ENCODE data around the gene LEUTX.

The LEUTX gene

DNA sequence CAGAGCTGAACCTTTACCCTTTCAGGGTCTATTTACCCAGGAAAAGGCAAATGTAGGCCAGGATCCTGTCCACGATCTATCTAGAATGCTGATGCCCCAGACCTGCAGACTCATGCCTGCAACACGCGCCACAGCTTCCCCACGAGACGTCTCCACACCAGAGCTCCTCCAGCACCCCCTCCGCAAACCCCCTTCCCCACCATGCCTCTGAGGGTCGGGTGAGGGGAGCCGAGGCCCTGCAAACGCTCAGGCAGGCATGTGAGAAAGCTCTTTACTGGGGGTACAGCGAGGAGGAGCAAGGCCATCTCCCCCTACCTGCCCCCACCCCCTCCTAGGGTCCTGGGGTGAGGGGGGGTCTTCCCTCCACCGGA, 46.4 kb downstream of the LEUTX start:
- no peak for DNase-seq

DNA sequence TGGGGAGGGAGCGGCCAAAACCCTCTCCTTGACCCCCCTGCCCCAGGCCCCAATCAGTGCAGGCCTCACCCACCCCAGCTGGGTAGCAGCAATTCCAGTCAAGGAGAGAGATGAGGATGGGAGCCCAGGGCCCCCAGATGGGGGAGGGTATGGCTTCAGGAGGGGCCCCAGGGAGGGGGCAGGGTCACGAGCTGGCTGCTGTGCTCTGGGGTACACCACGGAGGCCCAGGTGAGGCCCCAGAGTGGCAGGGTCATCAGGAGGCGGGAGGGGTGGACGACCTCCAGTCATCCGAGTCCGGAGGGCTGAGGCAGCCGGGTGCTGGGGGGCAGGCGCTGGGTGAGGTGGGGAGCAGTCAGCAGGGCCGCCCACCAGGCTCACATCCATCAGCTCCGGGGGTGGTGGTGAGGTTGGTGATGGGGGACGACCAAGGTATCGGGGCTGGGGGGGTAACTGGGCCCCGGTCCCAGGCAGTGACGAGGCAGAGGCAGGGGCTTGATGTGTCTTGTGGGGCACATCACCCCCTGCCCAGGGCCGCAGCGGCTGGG, 47.0 kb downstream of the LEUTX start:
- DNase-seq, result no peak

DNA sequence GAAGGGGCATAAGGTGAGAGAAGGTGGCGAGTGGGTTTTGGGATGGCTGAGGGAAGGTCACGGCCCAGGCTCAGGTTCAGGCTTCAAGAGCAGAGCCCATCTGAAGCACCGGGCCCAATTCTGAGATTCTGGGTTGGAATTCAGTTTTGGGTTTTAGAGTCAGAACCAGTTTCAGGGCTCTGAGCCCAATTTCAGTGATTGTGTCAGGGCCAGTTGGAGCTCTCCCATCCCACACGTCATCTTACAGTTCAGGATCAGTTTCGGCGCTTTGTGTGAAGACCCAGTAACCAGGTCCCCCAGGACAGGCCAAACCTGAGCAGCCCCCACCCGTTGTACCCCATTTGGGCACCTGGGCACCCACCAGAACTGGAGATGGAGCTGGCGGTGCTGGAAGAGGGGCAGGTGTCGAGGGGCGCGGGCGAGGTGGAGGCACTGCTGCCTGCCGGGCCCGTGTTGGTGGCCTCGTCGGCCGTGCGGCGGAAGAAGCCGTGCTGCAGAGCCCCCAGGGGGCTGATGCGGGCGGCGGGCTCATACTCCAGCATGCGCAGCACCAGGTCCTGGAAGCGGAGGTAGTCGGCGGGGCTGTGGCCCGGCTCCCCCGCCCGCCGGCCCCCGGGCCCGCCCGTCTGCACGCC, 47.8 kb downstream of the LEUTX start:
- DNase-seq, result no peak

DNA sequence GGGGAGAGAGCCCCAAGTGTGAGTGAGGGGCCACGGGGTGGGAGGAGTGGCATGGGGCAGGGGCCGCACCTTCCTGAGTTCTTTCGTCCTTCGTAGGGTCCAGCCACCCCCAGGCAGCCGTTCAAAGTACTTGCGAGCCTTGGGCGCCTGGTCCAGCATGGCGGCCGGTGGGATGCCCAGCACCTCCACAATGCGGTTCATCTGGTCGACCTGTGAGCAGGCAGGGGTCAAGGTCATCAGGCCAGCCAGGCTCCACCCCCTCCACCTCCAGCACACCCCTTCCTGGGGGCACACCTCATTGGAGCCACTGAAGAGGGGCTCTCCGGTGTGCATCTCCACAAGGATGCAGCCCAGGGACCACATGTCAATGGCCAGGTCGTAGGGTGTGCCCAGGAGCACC, 48.6 kb downstream of the LEUTX start:
- no peak for DNase-seq

DNA sequence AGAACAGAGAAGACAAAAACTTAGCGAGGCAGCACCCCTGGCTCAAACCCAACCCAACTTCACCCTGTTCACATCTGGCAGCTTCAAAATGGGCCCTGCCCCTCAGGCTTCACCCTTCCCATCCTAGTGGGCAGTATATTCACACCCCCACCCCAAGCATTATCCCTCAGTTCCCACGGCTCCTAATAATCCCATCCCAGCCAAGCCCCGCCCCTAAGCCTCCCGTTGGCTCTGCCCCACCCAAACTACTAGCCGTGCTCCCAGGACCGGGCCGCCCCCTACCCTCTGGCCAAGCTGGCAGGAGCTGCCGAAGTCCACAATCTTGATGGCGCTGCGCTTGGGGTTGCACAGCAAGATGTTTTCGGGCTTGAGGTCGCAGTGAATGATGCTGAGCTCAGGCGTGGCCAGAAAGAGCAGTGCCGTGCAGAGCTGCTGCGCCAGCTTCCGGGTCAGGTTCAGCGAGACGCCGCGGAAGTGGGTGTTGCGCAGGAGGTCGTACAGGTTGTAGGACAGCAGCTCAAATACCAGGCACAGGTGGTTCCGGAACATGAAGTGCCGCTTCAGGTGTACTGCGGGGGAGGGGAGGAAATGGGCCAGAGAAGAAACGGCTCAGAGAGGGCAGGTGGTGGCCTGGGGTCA, 49.5 kb downstream of the LEUTX start:
- DNase-seq, result peak; percentile 51

DNA sequence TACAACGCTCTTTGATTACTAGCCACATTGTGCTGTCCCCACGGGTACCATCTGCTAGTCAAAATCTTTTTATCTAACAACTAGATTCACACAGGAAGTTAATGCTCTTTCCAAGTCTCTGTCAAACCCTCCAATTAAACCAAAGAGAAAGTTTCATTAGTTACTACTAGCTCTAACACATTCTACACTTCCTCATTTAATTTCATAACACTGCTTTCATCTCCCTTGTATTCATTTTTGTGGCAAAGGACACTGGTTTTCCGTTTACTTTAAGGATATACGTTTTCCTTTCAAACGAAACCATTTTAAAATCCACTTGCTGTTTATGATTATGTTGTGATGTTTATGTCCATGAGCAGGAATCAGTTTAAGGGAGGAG, 50.0 kb downstream of the LEUTX start:
- no peak for DNase-seq

DNA sequence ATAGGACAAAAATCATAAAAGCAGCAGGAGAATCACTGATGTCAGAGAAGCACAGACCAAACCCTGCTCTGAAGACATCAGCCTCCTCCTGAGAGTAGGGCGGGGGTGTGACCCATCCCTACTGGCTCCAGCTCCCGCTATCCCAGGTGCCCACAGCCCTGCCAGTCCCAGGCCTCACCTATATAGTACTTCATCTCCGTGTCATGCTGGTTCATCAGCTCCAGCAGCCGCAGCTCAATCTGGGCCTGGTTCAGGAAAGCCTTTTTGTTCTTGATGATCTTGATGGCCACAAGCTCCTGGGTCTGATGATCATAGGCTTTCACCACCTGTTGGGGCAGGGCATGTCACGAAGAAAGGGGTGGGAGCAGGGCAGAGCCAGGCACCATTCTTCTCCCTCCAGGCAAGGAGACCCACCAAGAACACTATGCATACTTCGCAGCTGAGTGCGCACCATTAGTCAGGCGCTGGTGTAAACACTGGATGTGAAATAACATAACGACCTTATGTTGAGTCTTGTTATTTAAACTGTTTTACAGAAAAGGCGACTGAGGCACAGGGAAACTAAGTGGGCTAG, 51.1 kb downstream of the LEUTX start:
- no peak for DNase-seq

DNA sequence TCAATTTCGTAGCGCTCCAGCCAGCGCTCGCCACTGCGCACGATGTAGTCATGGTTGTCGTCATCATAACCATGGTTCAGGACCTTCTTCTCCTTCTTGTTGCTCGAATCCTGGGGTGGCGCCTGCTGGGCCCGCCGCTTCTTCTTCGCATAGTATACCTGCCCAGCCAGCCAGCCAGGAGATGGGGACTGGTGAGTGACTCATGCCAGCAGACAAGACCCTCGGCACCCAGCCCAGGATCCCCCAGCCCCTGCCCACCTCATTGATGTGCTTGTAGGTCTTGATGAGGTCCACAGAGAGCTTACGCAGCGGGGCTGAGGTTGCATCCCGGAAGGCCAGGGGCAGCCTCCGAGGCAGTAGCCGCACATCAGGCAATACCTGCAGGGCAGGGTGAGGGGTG, 51.8 kb downstream of the LEUTX start:
- DNase-seq, result no peak

DNA sequence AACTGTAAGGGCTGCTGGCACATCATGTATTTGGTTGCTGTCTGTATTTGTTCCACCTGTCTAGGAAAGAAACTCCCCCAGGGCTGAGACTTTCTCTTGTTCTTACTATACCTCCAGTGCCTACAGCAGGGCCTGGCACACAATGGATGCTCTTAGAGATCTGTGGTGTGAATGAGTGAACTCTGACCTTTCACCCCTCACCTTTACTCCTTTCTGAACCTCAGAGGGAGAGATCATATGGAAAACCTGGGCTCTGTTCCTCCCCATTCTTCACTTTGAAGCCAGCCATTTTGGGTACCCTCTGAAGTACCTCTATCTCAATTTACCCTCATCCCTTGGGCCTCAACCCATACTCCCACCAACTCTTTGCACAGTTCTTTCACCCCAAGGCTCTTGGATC, 52.2 kb downstream of the LEUTX start:
- no peak for DNase-seq

DNA sequence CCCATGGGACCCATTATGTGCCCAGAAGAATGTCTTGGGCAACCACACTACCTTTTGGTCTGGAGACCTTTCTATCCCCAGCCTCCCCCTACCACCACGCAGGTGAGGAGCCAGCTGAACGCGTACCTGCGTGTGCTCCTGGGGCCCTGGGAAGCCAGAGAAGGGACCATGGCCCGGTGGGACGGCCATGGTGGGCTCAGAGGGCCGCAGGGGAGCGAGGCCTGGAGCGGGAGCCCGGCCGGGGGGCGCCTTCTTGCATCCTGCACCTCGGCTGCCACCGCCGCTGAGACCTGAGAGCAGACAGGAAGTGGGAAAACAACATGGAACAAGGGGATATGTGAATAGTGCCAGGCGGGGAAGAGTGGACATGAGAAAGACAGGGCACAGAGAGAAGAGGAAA, 53.0 kb downstream of the LEUTX start:
- DNase-seq, result no peak

DNA sequence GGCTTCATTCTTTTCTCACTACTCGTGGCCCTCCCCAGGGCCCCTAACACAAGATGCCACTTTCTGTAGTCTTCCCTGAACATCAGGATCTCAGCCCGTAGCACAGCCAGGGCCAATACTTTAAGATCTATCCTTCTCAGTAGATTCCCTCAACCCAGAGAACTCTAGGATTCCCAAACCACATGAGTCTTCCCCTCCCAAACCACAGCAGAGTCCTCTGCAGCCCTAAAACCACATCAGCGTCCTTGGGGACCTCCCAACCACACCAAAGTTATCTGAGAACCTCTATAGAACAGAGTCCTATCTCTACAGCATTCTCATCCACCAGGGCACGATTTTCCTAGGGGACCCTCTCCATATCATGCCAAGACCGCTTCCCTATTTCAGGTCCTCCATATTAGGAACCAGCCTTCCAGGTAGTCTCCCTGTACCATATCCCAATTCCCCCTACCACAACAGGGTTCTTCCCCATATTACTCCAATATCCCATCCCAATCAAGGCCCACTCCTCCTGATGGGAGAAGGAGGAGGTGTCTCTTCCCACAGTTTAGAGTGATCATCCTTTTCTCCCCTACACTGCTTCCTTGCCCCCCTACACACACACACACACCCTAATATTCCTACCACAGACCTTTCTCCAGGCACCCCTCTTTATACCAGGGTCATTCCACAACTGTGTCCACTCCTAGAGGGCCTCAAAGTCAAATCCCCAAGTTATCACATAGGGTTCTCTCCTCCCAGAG, 53.9 kb downstream of the LEUTX start:
- peak; percentile 33 for DNase-seq

DNA sequence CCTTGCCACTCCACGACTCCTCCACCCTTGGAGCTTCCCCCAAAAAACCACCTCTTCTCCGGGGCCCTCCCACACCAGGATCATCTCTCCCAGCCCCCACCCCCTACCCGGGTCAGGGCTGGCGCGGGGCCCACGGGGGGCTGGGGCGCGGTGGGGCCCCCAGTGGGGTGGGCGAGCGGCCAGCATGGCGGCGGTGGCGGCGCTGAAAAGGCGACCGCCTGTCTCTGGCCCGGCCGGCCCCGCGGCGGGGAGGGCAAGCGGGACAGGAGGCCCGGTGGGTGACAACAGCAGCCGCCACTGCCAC, 54.5 kb downstream of the LEUTX start:
- no peak for DNase-seq

DNA sequence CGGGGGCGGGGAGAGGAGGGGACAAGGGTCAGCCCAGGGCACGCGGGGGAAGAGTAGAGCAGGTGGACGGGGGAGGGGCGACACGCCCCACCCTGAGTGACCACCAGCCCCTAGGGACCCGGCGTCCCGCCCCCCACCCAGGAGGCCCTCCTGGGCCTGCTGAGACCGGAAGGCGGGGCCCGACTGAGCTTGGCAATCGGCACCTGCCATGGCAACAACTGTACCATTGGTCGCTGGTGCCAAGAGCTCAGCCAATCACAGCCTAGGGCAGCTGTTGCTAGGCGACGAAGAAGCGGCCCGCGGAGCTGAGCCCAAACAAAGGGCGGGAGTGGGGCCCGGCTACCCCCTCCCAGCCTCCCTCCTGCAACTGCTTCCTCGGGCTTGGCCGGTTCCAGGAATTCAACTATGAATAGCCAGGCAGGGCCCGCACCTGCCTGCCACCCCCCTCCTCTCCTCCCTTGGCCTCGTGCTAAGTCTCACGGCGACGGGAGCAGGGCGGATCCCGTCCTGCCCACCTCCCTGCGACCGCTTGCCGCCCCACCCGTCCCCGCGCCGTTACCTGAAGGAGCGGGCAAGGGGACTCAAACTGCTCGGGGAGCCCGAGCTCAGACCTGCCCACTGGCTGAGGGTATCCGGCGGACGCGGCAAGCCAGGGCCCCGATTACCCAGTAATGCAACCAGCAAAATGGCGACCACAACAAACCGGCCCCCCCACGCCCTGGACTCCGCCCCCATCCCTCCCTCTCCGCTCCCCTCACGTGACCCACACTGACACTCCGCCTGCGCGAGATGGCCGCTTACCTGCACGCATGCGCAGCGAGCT, 55.0 kb downstream of the LEUTX start, which contains the start of gene DYRK1B:
DYRK1B (minus strand) TSS at position 699 of the 823 bp plus-strand sequence. CDS start 2,295 bp downstream, outside the sequence.
- peak; percentile 99 for DNase-seq

DNA sequence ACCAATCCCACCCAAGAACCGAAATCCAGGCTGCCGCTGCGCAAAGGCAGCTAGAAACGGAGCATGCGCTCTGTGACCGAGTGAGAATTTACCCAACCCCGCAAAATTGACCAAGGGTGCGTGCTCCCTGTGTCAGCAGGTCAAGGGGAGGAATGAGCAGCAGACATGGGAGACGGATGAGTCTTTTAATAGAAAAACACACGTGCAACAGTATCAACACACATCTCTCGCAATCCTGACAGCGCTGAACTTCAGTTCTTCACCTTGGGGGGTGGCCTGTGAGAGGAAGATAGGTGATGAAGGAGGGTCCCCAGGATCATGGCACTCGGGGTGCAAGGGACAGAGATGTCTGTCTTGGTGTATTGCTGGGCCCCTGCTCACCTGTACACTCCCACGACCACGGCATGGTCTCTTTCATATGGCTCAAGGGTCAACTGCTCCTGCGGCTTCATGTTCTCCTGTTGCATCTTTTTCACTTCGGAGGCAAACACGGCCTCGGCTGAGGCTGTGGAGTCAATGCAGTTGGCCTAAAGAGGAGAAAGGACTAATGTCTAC, 55.7 kb downstream of the LEUTX start:
- DNase-seq, result no peak

Data from CD4-positive, alpha-beta T cell treated with Interleukin-10 for 1 hour (primary cell).